ENCODE measurements around the gene ACAA1.
"Not testable (repeated sequence)": the region's sequence is repeated elsewhere in the genome, so short reads cannot be mapped to it uniquely, and the experiment has no call there.

The ACAA1 gene

GRCh38 chr3:38107911-38108648 lies 28.8 kb downstream of the ACAA1 start:
- no peak for DNase-seq (ENCODE audit: low read depth in 2 of 2)

DNA sequence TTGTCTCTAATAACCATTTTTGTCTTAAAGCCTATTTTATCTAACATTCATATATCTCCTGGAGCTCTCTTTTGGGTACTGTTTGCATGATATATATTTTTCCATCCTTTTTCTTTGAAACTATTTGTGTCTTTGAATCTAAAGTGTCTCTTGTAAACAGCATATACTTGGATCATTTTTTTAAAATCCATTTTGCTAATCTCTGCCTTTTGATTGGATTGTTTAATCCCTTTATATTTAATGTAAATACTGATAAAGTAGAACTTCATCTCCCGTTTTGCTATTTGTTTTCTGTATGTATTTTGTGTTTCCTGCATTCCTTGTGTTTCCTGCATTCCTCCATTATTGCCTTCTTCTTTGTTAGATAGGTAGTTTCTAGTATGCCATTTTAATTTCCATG lies 31.4 kb downstream of the ACAA1 start:
- DNase-seq (ENCODE audit: low read depth in 2 of 2): no peak

DNA sequence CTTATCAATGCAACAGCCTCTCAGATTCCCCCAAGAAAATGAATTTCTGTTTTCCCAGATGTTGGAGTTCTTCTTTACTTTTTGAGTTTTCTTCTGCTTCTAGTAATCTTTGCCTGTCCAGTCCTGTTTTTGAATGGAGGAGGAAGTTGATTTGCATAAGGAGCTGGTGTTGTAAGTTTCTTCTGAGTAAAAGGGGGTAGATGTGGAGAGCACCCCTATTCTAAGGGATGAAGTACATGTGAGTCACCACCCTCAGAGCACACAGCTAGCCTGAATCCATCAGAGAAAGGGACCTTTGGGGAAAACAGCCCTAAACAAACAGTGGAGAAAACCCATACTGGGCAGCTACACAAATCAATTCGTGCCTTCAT lies 34.5 kb downstream of the ACAA1 start:
- DNase-seq (ENCODE audit: low read depth in 2 of 2): no peak

- DNase-seq (ENCODE audit: low read depth in 2 of 2): no peak
These were observed 35.0 kb downstream of the ACAA1 start for GRCh38 chr3:38101811-38102443.

DNA sequence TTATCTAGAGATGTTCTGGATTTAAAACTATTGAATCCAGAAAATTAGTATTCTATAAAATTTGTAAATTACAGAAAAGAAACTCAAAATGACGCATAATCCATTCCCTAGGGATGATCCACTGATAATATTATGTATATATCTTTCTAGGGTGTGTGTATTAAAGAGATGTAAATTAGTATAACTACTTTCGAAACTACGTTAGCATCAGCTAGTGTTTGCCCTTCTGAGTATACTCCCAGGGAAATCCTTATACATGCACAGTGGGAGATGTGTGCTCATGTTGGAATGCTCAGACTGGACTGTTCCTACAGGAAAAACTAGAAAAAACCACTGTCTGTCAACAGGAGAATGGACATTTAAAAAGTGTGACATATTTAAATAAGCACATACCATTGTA lies 36.4 kb downstream of the ACAA1 start:
- no peak for DNase-seq (ENCODE audit: low read depth in 2 of 2)

DNA sequence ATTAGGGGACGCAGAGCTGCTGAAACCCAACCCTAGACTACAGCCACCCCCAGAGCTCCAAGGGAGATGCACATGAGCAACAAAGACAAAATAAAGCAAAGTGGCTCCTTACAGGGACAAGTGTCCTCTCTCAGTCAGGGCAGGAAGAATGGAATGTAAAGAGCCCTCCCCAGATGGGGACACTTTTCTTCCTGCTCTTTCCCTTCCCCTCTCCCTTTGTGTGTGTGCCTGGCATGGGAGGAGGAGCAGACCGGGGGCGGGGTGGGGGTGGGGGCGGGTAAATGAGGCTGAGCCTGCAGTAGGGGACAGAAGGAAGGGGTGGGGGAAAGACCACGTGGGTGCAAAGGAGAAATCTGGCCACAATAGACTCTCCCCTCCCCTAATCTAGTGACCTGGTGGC lies 37.4 kb downstream of the ACAA1 start:
- DNase-seq (ENCODE audit: low read depth in 2 of 2): no peak

GRCh38 chr3:38098376-38098723 lies 38.6 kb downstream of the ACAA1 start:
- DNase-seq (ENCODE audit: low read depth in 2 of 2): no peak

DNA sequence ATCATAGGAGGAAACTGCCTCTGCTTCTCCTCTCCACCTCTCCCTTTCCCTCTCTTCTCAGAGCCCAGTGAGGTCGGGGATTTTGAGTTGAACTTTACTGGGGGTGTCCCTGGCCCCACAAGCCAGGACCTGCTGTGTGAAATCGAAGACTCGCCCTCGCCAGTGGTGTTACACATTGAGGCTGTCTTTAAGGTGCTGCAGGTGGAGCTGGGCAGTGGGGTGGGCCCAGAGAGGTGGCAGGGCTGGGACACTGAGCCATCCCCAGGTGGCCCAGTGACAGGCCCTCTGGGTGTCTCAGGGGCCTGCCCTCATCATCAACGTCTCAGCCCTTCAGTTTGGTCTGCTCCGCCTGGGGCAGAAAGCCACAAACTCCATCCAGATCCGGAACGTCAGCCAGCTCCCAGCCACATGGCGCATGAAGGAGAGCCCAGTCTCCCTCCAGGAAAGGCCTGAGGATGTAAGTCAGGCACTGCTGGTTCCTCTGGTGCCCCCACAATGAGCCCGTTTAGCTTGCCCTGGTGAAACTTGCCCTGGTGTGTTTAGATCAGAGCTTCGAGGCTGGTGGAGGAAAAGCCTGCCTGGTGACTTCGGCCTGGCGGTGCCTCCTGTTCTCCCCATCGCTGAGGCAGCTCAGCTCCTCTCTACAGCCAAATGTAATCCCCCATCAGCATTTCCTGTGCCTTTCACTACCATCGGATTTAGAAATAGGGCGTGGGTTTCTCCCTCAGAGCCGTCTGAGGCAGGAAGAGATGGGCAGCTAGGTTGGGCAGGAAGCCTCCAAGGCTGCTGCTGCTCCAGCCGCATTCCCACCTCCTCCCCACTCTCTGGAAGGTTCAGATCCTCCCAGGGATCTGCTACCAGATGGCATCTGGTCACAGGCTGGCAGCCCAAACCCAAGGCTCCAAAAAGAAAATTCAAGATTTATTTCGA lies 39.2 kb downstream of the ACAA1 start:
- DNase-seq (ENCODE audit: low read depth in 2 of 2): no peak

- DNase-seq (ENCODE audit: low read depth in 2 of 2): no peak
These were observed 41.1 kb downstream of the ACAA1 start for GRCh38 chr3:38095669-38096483.

GRCh38 chr3:38094999-38095398 lies 41.9 kb downstream of the ACAA1 start:
- no peak for DNase-seq (ENCODE audit: low read depth in 2 of 2)

DNA sequence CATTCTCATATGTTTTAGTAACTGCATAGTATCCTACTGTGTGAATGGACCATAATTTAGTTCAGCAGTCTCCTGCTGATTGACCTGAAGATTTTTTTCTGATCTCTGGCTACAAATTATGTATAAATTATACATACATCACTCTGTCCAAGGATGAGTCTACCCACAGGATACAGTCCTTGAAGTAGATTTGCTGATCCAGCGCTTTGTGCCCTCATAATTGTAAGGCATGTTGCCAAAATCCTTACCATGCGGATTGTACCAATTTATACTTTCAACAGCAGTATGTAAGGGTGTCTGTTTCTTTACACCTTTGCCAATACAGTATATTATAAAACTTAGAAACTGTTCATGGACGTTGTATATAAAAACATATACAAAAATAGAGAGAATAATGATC lies 46.5 kb downstream of the ACAA1 start:
- DNase-seq (ENCODE audit: low read depth in 2 of 2): no peak

DNA sequence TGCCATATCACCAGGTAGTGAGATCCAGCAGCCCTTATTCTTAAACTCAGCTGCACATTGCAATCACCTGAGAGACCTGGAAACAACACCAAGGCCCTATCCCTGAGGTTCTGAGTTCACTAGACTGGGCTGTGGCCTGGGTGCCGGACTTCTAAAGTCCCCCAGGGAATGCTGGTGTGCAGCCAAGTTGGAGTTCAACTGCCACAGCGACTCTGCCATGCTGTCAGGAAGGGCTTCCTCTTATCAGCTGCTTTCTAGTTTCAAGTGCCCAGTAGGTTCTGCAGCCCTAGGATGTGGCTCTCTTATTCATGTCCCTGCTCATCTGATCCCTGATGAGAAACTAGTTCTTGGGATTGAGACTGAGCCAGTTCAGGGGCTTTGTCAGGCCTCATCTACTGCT lies 47.8 kb downstream of the ACAA1 start:
- DNase-seq (ENCODE audit: low read depth in 2 of 2): no peak

- no peak for DNase-seq (ENCODE audit: low read depth in 2 of 2)
These were observed 48.5 kb downstream of the ACAA1 start for GRCh38 chr3:38088126-38089078.

- DNase-seq (ENCODE audit: low read depth in 2 of 2): not testable (repeated sequence)
These were observed 49.6 kb downstream of the ACAA1 start for GRCh38 chr3:38087278-38087677.

- DNase-seq (ENCODE audit: low read depth in 2 of 2): no peak
These were observed 50.4 kb downstream of the ACAA1 start for GRCh38 chr3:38086496-38086895.

DNA sequence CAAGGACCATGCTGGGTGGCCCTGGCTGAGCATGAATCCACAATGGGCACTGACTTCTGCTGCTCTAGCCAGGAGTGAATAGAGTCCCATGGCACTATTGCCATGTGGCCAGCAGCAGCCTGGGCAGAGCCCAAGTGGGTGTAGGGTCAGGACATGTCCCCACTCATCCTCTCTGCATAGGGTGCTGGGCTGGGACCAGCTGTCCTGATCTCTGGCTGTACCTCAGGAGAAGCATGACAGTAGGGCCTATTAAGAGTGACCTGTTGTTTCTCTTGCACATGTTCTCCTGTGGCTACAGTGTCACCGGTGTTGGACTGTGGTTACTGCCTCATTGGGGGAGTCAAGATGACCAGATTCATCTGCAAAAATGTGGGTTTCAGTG lies 51.0 kb downstream of the ACAA1 start:
- DNase-seq (ENCODE audit: low read depth in 2 of 2): no peak

- no peak for DNase-seq (ENCODE audit: low read depth in 2 of 2)
These were observed 51.5 kb downstream of the ACAA1 start for GRCh38 chr3:38085311-38085942.

GRCh38 chr3:38084334-38085310 lies 52.3 kb downstream of the ACAA1 start:
- no peak for DNase-seq (ENCODE audit: low read depth in 2 of 2)

- no peak for DNase-seq (ENCODE audit: low read depth in 2 of 2)
These were observed 53.0 kb downstream of the ACAA1 start for GRCh38 chr3:38083871-38084333.
